ENCODE data around the gene KCNQ5.

Gene KCNQ5

GRCh38 chr6:72809746-72810379 is 188.0 kb downstream of the KCNQ5 start:
- DNase-seq = no peak

DNA sequence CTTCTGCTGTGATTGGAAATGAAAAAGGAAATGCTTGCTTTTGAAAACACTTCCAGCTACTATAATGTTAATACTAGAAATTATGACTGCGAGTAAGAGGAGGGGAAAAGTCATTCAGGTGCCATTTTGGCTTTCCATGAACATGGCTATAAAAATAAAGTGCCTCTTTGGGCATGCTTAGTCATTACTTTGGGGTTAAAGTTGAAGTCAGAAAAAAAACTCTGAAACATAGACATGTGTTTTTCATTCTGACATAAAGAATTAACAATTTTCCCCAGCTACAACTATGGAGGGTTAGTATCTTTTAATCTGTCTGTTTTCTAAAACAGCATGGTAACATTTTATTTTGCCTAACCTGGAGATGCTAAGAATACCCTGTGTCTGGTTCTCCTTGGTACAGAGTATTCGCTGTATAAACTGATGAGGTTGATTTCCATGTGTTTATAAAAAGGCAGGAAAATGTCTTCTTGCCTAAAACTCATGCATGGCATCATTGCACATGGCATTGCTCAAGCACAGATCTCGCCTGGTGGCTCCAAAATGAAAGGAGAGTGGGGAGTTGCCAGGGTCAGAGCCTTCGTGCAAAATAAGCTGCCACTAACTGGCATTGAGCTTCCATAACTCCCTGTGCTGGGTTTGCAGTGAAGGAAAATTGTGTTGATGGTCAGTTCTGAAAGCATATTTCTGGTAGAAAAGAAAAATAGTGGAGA is 188.9 kb downstream of the KCNQ5 start:
- DNase-seq = no peak

- DNase-seq = peak; percentile 54
Observed at GRCh38 chr6:72811971-72812421, 190.1 kb downstream of the KCNQ5 start.

GRCh38 chr6:72813807-72814596 is 192.1 kb downstream of the KCNQ5 start:
- no peak for DNase-seq

GRCh38 chr6:72816022-72816421 is 194.2 kb downstream of the KCNQ5 start:
- no peak for DNase-seq

DNA sequence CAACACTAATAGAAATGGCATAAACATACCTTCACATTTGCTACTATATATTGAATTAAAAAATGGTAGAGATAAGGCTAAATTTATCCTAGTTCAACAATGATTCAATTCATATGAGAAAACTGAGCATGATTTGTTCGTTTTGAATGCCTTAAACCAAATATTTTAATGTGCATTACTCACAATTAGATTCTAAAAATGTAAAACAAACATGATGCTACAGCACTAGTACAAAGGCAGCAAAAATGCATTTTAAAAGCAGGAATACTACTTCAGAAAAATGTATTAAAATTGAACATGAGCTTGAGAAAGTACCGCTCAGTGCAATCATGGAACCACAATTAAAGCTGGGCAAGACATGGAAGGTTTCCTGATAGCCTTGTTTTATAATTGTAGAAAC is 195.3 kb downstream of the KCNQ5 start:
- DNase-seq = no peak

DNA sequence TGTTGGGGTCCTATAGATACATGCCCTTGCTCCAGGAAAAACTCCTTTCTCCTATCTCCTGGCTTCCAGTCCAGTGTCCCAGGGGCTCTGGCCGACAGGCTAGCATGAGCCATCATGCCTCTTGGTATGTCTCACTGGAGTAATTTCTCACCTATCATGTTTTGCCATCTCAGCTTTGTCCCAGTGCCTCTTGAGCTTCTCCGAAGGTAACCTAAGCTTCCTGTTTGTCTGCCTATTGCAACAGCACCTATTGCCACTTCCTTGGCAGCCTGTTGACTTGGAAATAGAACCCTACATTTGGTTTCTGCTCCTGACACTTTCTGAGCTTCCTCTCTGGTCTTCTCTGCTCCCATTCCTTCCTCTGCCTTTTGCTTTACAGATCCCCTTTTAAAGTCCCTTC is 197.7 kb downstream of the KCNQ5 start:
- no peak for DNase-seq

DNA sequence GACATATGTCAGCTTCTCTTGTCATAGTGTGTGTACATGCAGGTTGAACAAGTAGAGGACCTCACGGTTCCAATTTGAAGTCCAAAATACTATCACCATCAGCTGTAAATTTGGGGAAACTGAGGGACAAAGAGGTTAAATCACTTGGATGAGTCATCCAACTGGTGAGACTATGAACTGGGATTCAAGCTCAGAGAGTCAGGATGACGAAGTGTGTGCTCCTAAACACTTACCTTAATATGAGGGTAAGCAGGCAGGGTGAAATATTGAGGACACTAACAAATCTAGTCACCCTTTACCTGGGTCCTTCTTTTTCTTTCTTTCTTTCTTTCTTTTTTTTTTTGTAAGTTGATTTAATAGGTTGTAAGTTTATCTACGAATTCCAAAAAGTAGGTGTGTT is 198.3 kb downstream of the KCNQ5 start:
- no peak for DNase-seq

DNA sequence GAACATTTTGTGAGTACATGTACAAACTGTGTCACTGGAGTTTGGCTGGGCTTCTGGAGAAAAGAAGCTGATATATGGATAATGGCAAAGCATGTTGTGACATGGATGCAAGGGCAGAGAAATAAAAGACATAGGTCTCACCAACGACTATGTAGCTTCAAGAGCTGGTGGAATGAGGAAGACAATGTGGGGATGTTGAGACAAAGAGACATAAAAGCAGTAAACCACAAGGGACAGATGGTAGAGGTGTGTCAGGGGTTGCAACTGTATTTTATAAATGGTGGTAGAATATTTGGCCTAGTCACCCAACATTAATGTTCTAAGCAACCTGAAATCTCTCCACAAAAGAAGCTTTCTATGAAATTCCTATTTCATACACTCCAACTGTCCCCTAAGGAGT is 199.0 kb downstream of the KCNQ5 start:
- DNase-seq = no peak

GRCh38 chr6:72822023-72822422 is 200.2 kb downstream of the KCNQ5 start:
- DNase-seq = no peak

- no peak for DNase-seq
Observed at GRCh38 chr6:72822691-72823090, 200.8 kb downstream of the KCNQ5 start.

GRCh38 chr6:72824833-72825232 is 203.0 kb downstream of the KCNQ5 start:
- no peak for DNase-seq

- DNase-seq = peak; percentile 51
Observed at GRCh38 chr6:72825315-72825911, 203.5 kb downstream of the KCNQ5 start.

GRCh38 chr6:72826037-72826436 is 204.2 kb downstream of the KCNQ5 start:
- DNase-seq = peak; percentile 62

DNA sequence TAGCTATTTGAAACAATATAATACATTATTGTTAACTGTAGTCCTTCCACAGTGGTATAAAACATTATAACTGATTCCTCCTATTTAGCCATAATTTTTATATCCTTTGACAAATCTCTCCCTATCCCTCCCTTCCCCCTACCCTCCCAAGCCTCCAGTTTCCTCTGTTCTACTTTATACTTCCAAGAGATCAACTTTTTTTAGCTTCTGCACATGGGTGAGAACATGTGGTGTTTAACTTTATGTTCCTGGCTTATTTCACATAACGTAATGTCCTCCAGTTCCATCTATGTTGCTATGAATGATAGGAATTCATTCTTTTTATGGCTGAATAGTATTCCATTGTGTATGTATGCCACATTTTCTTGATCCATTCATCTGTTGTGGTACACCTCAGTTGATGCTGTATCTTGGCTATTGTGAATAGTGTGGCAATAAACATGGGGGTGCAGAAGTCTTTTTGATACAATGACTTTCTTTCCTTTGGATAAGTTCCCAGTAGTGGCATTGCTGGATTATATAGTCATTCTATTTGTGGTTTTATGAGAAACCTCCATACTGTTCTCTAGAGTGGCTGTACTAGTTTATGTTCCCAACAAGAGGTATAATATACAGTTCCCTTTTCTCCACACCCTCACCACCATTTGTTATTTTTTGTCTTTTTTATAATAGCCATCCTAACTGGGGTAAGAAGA is 205.0 kb downstream of the KCNQ5 start:
- peak; percentile 81 for DNase-seq

DNA sequence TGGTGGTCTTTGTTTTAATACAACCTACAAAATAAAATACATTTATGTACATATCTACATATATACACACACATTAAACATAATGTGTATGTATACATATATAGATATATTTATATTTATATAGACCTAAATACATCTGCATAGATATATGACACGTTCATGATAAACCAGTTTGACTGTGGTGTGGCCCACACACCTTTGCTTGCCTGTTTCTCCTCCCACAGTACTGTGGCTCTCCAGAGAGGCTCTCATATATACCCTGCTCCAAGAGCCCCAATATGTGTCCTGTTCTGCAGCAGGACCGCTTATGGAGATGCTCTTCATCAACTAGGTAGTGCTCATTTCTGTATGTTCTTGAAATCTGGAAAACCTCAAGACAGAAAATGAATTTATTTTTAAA is 207.0 kb downstream of the KCNQ5 start:
- no peak for DNase-seq

DNA sequence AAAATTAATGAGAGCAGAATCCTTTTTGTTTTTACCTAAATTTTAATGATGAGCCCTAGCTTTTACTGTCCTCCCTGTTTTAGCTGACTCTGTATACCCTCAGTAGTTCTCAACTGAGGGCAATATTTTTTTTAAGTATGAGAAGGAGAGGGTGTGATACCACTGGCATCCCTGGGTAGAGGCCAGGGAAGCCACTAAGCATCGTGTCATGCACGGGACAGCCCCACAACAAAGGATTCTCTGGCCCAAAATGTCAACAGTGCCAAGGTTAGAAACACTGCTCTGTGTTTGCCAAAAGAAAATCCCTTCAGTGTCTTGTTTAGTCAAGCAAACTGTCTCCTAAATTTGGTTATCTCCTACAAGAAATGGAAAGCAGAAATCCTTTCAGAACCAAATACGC is 210.4 kb downstream of the KCNQ5 start:
- DNase-seq = peak; percentile 48

- no peak for DNase-seq
Observed at GRCh38 chr6:72835749-72836148, 213.9 kb downstream of the KCNQ5 start.

- DNase-seq = no peak
Observed at GRCh38 chr6:72836971-72837370, 215.1 kb downstream of the KCNQ5 start.

DNA sequence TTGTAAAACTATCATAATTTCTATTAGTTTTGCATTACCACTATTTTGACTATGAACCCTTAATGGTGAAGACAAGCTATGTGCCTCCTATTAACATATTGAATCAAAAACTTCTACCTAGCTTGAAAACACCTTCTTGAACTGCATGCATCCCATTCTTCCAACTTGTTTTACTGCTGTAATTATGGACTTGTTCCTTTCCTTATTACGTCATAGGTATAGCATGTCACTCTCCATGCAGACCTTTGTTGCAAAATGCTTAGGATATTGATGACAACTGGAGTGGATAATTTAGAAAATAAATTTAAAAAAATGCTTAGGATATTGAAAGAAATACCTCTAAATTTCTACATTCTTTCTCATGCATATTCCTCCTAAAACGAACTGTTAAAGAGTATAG is 219.3 kb downstream of the KCNQ5 start:
- DNase-seq = no peak

- DNase-seq = no peak
Observed at GRCh38 chr6:72842140-72842539, 220.3 kb downstream of the KCNQ5 start.

DNA sequence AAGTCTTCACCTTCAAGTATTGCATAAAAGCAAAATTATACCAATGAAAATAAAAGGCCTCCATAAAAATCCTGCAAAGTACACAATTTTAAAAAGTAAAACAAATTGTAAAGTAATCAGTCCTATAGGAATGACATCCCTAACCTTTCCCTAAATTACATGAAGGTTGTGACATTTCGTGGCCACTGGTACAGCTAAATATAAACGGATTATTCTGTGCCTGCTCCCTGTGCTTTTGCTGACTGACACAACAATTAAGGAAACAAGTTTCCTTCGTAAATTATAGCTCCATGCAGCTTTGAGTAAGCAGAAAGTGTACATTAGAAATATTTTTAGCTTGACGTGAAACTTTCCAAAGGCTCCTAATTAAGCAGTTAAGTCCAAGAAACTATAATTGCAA is 222.8 kb downstream of the KCNQ5 start:
- DNase-seq = no peak

GRCh38 chr6:72849346-72849745 is 227.5 kb downstream of the KCNQ5 start:
- DNase-seq = no peak
